OCI-LY3 (cell line): ENCODE results near the gene SMPDL3B.

ENCODE experiments used
- EZH2phosphoT487 ChIP-seq: fragments of 200-600 bp; shearing (Covaris generic); IDR thresholded peaks from 2 replicates; pipeline ENCODE4 v1.6.1; 2018; ENCODE audit warnings: antibody characterized with exemption, mixed run types, low read depth
- TF ChIP-seq, protein P1 (sequence below): fragments of 200-600, 300-600 bp; sonication (generic); IDR thresholded peaks from 2 replicates; pipeline ENCODE4 v1.5.1; 2014; ENCODE audit warnings: antibody characterized with exemption, low read length, low read depth

DNA sequence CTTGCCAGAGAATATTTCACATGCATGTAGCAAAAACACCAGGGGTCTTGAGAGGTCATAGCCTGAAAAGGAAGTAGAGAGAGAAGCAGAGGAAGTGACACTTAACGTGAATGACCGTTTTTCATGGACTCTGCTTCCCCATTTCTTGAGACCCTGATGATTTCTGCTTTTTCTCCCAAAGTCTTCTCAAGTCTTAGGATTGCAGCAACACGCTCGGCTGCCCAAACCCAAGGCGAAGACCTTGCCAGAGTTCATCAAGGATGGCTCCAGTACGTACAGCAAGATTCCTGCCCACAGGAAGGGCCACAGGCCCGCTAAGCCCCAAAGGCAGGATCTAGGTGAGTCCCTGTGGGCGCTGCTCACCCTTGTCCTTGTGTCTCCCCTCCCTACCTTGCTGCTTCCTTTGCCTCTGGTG lies 49.7 kb upstream of the SMPDL3B start:
- TF ChIP-seq, protein P1, sequence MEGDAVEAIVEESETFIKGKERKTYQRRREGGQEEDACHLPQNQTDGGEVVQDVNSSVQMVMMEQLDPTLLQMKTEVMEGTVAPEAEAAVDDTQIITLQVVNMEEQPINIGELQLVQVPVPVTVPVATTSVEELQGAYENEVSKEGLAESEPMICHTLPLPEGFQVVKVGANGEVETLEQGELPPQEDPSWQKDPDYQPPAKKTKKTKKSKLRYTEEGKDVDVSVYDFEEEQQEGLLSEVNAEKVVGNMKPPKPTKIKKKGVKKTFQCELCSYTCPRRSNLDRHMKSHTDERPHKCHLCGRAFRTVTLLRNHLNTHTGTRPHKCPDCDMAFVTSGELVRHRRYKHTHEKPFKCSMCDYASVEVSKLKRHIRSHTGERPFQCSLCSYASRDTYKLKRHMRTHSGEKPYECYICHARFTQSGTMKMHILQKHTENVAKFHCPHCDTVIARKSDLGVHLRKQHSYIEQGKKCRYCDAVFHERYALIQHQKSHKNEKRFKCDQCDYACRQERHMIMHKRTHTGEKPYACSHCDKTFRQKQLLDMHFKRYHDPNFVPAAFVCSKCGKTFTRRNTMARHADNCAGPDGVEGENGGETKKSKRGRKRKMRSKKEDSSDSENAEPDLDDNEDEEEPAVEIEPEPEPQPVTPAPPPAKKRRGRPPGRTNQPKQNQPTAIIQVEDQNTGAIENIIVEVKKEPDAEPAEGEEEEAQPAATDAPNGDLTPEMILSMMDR, result no peak
- no peak for TF ChIP-seq EZH2phosphoT487
